ENCODE data around the gene AP3B1. TPM values are rescaled to one million over a fixed set of nuclear protein-coding genes. Genes with fewer than 3 reads are reported as not detected.

Gene AP3B1
- total and polyA plus RNA-seq, 2 experiments from 2014 or later: 32.1 to 46.3 TPM

DNA sequence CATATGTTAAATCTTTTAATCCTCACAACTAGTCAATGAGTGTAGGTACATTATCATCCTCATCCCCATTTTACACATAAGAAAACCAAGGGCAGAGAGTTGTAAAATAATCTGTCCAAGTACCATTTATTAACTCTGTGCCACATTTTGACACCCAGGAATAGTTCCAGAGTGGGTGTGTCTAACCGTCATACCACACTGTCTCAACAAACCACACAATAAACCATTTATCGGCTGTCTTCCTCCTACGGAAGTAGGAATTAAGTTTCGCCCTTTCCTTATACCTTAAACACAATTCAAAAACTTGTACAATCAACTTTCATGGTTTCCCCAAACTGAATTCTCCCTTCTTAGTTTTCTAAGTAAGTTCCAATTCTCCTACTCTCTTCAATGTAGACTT, 11.4 kb downstream of the AP3B1 start (continued):
- TF ChIP-seq ZNF462 (CRISPR knock-in tag; IDR thresholded peaks at IDR 0.05): no peak
- TF ChIP-seq STAT1 (IDR thresholded peaks at IDR 0.05; ENCODE audit: unreplicated experiment): no peak
- TF ChIP-seq NANOG (IDR thresholded peaks at IDR 0.05; ENCODE audit: borderline replicate concordance): no peak

GRCh38 chr5:78280261-78280660, 14.2 kb downstream of the AP3B1 start:
- H3K9me3 Mint-ChIP-seq: no peaks in the 10 kb centered on the region
- no peak for ATAC-seq
- no peak for DNase-seq (ENCODE audit: low spot score)
- no peaks in the 10 kb centered on the region for H3K27me3 ChIP-seq (ENCODE audit: insufficient read depth)
- peaks cover 7% of the 10 kb centered on the region for H3K4me1 Mint-ChIP-seq
- H3K9me2 ChIP-seq (ENCODE audit: insufficient read depth): no peaks in the 10 kb centered on the region
- peaks cover 73% of the 10 kb centered on the region for H3K79me2 ChIP-seq (replicated peaks; ENCODE audit: insufficient read depth)
- H3K27ac Mint-ChIP-seq: no peak overlapping the region
- no peaks in the 10 kb centered on the region for H3K4me1 ChIP-seq (ENCODE audit: insufficient read depth)
- no peaks in the 10 kb centered on the region for H3F3A ChIP-seq (replicated peaks; ENCODE audit: low read depth)
- H2AFZ ChIP-seq: no peak overlapping the region
- H3K36me3 ChIP-seq (ENCODE audit: insufficient read depth): no peaks in the 10 kb centered on the region
- H3K27ac ChIP-seq (ENCODE audit: low read depth): no peak overlapping the region
- H3K4me3 ChIP-seq: no peak overlapping the region
- no peak overlapping the region for H3K4me2 ChIP-seq
- no peaks in the 10 kb centered on the region; the same call in 2 of the 3 replicates for H3K36me3 Mint-ChIP-seq (ENCODE audit: low read depth)
- H3K27me3 Mint-ChIP-seq (ENCODE audit: insufficient read depth, low read depth, poor library complexity): peaks cover 2% of the 10 kb centered on the region
- H3K4me3 Mint-ChIP-seq: no peak overlapping the region
- H4K20me1 ChIP-seq (replicated peaks; ENCODE audit: insufficient read depth): peaks cover 15% of the 10 kb centered on the region; the same call in 1 of the 2 replicates
- TF ChIP-seq REST (IDR thresholded peaks at IDR 0.05; ENCODE audit: unreplicated experiment) (no peak), EZH2 (IDR thresholded peaks at IDR 0.05; ENCODE audit: low read depth, unreplicated experiment) (no peak), JUNB (IDR thresholded peaks at IDR 0.05; ENCODE audit: unreplicated experiment) (no peak), STAT1 (IDR thresholded peaks at IDR 0.05; ENCODE audit: unreplicated experiment) (no peak), EZH2phosphoT487 (IDR thresholded peaks at IDR 0.05; ENCODE audit: unreplicated experiment) (no peak), ZNF114 (CRISPR knock-in tag; IDR thresholded peaks at IDR 0.05) (no peak), POLR2AphosphoS5 (IDR thresholded peaks at IDR 0.05; ENCODE audit: low read depth) (no peak)
- TF ChIP-seq, protein P1, sequence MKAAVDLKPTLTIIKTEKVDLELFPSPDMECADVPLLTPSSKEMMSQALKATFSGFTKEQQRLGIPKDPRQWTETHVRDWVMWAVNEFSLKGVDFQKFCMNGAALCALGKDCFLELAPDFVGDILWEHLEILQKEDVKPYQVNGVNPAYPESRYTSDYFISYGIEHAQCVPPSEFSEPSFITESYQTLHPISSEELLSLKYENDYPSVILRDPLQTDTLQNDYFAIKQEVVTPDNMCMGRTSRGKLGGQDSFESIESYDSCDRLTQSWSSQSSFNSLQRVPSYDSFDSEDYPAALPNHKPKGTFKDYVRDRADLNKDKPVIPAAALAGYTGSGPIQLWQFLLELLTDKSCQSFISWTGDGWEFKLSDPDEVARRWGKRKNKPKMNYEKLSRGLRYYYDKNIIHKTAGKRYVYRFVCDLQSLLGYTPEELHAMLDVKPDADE (IDR thresholded peaks at IDR 0.05): no peak

All from GM23338 (cell line).